Measurements from ENCODE around the gene SCARB1.

SCARB1 gene

GRCh38 chr12:124878795-124879516 is 15.3 kb upstream of the SCARB1 start:
- TF ChIP-seq, protein P1, sequence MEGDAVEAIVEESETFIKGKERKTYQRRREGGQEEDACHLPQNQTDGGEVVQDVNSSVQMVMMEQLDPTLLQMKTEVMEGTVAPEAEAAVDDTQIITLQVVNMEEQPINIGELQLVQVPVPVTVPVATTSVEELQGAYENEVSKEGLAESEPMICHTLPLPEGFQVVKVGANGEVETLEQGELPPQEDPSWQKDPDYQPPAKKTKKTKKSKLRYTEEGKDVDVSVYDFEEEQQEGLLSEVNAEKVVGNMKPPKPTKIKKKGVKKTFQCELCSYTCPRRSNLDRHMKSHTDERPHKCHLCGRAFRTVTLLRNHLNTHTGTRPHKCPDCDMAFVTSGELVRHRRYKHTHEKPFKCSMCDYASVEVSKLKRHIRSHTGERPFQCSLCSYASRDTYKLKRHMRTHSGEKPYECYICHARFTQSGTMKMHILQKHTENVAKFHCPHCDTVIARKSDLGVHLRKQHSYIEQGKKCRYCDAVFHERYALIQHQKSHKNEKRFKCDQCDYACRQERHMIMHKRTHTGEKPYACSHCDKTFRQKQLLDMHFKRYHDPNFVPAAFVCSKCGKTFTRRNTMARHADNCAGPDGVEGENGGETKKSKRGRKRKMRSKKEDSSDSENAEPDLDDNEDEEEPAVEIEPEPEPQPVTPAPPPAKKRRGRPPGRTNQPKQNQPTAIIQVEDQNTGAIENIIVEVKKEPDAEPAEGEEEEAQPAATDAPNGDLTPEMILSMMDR (IDR thresholded peaks at IDR 0.05; ENCODE audit: low read depth, low read length), result no peak
- in situ Hi-C loops (cut with HindIII; ENCODE audit: low sequenced_read_pairs), result no loop called here
- no peak overlapping the region for H3K4me3 ChIP-seq (ENCODE audit: low read depth, low read length)
- no peak for DNase-seq (ENCODE audit: low read depth, low spot score)

DNA sequence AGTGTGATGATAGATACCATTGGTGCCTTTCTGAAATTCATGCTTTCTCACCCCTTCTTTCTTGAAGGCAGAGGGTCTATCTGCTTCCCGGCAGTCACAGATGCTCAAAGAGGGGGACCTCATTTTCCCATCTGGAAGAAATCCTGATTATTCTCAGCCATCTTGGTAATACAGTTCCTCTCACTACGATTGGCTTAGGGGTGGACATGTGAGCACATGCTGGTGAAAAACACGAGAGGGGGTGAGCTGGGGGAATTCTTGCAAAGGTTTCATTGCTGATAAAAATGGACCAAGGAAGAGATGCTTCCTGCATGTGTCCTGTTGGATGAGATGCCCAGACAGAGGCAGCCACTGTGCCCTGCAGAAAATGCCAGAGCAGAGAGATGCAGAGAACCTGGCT is 13.8 kb upstream of the SCARB1 start:
- TF ChIP-seq, protein P1 (IDR thresholded peaks at IDR 0.05; ENCODE audit: low read depth, low read length), result no peak
- no peak overlapping the region for H3K4me3 ChIP-seq (ENCODE audit: low read depth, low read length)
- DNase-seq (ENCODE audit: low read depth, low spot score), result no peak
- in situ Hi-C loops (cut with HindIII; ENCODE audit: low sequenced_read_pairs), result no loop called here

DNA sequence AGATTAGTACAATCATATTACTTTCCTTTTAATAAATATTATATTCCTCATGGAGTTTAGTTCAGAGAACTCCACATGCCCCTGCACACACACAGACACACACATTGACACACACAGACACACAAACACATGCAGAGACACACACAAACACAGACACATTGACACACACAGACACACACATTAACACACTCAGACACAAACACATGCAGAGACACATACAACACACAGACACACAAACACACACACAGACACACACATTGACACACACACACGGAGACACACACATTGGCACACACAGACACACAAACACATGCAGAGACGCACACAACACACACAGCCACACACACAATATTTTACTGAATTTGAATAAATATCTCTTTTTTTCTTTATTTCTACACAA is 12.5 kb upstream of the SCARB1 start:
- DNase-seq (ENCODE audit: low read depth, low spot score), result no peak
- no peak overlapping the region for H3K4me3 ChIP-seq (ENCODE audit: low read depth, low read length)
- in situ Hi-C loops (cut with HindIII; ENCODE audit: low sequenced_read_pairs), result no loop called here
- TF ChIP-seq, protein P1 (IDR thresholded peaks at IDR 0.05; ENCODE audit: low read depth, low read length), result no peak

GRCh38 chr12:124875803-124876132 is 12.1 kb upstream of the SCARB1 start:
- in situ Hi-C loops (cut with HindIII; ENCODE audit: low sequenced_read_pairs), result no loop called here
- TF ChIP-seq, protein P1 (IDR thresholded peaks at IDR 0.05; ENCODE audit: low read depth, low read length), result no peak
- no peak overlapping the region for H3K4me3 ChIP-seq (ENCODE audit: low read depth, low read length)
- no peak for DNase-seq (ENCODE audit: low read depth, low spot score)

DNA sequence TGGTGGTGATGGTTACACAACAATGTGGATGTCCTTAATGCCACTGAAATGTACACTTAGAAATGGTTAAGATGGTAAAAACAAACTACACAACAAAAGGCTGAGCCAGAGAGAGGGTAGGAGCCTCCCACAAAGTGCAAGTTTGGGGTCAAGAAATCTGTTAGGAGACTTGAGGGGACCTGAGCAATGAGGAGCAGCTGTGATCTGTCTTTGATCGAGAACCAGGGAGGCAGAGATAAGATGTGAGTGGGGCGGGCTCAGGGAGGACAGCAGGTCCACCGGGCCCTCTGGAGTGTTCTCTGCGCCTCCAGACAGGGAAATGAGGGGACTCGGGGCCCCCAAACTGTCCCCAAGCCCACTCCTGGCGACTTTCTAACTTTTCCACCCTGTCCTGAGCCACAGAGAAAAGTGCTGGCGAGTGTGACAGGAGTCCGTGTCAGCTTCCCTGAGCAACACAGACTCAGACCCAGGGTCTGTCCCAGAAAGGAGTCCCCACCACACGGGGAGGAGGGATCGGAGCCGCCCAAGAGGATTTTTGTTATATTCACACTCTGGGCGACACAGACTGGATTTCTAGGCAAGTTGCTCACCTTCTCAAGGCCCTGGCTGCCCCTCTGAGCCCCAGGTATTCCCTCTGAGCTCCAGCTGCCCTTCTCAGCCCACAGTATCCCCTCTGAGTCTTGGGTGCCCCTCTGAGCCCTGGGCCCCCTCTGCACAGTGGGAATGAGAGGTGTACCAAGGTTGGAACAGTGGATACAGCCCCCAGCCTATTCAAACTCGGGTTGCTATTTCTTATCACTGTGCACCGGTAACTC is 11.5 kb upstream of the SCARB1 start:
- TF ChIP-seq, protein P1 (IDR thresholded peaks at IDR 0.05; ENCODE audit: low read depth, low read length), result no peak
- no peak overlapping the region for H3K4me3 ChIP-seq (ENCODE audit: low read depth, low read length)
- no peak for DNase-seq (ENCODE audit: low read depth, low spot score)
- in situ Hi-C loops (cut with HindIII; ENCODE audit: low sequenced_read_pairs), result no loop called here

DNA sequence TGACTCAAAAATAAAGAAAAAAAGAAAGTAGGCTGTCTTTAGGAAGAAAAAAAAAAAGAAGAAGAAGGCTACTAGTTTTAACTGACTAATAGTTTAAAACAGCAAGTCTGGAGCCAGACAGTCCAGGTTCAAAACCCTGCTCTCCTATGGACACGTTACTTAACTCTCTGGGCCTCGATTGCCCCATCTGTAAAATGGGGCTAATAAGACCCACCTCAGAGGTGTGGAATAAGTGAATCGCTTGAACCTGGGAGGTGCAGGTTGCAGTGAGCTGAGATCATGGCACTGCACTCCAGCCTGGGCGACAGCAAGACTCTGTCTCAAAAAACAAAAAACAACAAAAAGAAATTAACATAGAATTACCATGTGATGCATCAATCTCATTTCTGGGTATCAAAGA is 10.5 kb upstream of the SCARB1 start:
- no peak overlapping the region for H3K4me3 ChIP-seq (ENCODE audit: low read depth, low read length)
- no peak for DNase-seq (ENCODE audit: low read depth, low spot score)
- in situ Hi-C loops (cut with HindIII; ENCODE audit: low sequenced_read_pairs), result no loop called here
- TF ChIP-seq, protein P1 (IDR thresholded peaks at IDR 0.05; ENCODE audit: low read depth, low read length), result no peak

All from astrocyte of the spinal cord (primary cell).